ENCODE results near the gene EBF3.

DNA sequence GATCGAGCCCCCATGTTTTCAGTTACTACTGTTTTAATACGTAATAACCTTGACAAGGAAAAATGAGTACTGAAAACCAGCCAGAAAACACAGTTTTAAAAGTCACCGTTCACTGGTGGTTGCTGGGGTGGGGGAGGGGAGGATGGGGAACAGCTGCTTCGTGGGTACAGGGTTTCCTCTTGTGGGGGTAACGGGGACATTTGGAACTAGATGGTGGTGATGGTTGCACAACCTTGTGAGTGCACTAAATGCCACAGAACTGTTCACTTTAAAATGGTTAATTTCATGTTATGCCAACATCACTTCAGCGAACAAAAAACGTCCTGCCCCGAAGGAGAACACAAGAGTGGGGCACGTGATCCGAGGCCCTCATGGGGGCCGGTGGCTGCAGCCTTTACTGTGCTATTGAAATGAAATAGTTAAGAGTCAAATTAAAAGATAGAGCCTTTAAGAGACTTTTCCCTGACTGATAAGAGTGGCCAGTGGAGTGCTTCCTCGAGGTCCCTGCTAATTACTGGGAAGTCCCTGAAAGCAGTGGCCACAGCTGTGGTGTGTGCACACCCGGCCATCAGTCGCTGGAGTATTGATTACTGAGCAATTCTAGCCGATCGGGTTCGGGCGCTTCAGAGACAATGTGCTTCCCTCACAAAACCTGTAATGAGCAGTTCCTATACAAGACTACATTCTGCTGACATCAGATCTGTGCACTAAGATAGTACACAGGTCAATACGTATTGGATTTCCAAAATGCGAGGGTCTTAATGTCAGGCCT lies 80.3 kb downstream of the EBF3 start:
- TF ChIP-seq CTCF (conservative IDR thresholded peaks at IDR 0.05; ENCODE audit: low read depth, low read length) (no peak), EZH2 (IDR thresholded peaks at IDR 0.05; ENCODE audit: low read length, unreplicated experiment) (no peak)
